HG02798 (cell line): ENCODE measurements around the gene MYPOP.
A peak's percentile ranks its signal among the peaks of the same experiment; 100 is the strongest.
"Not testable (repeated sequence)": the region's sequence is repeated elsewhere in the genome, so short reads cannot be mapped to it uniquely, and the experiment has no call there.

Source experiments
- ATAC-seq: cut with Tn5 transposase; IDR thresholded peaks from one replicate; pipeline ENCODE4 v1.9.1; 2021; ENCODE audit warnings: mild to moderate bottlenecking; ENCODE audit not compliant: unreplicated experiment, poor library complexity

The MYPOP gene

GRCh38 chr19:45884682-45885555, 17.5 kb downstream of the MYPOP start:
- no peak for ATAC-seq

GRCh38 chr19:45883881-45884681, 18.3 kb downstream of the MYPOP start:
- ATAC-seq = no peak

- no peak for ATAC-seq
Observed at GRCh38 chr19:45883586-45883880, 18.9 kb downstream of the MYPOP start.

- ATAC-seq = peak; percentile 27
Observed at GRCh38 chr19:45882652-45883585, 19.5 kb downstream of the MYPOP start.

GRCh38 chr19:45881909-45882528, 20.4 kb downstream of the MYPOP start:
- ATAC-seq = no peak

DNA sequence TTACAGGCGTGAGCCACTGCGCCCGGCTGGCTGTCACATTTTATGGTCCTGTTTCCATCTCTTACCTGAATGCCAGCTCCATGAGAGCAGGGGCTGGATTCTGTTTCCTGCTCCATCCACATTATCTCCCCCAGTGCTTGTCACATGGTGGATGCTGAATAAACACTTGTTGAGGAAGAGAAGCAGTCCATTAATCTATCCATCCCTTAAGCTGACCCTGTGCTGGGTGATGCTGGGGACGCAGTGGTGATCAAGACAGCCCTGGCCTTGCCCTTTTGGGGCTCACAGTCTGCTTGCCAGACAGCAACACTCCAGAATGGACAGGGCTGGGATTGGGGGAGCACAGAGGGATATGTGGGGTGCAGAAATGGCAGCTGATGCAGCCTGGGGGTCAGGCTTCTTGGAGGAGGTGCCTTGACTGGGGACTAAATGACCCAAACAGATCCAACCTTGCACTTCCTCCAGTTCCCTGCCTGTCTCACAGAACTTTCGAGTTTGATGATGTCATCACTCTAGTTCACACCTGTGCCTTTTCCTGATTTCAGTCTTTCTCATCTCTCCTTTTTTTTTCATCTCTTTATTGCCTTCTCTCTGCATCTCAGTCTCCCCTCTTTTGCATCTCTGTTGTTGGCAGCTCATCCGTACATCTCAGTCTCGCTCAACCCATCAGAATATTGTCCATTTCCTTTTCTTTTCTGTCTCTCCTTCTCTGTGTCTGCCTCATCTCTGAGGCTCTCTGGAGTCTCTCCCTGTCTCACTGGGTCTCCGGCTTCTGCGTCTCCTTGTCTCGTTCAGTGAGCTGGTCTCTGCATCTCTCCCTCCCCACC, 21.1 kb downstream of the MYPOP start:
- ATAC-seq = no peak

- no peak for ATAC-seq
Observed at GRCh38 chr19:45879971-45880370, 22.4 kb downstream of the MYPOP start.

- no peak for ATAC-seq
Observed at GRCh38 chr19:45879055-45879454, 23.4 kb downstream of the MYPOP start.

- ATAC-seq = no peak
Observed at GRCh38 chr19:45878043-45878794, 24.2 kb downstream of the MYPOP start.

GRCh38 chr19:45876411-45877197, 25.8 kb downstream of the MYPOP start:
- no peak for ATAC-seq

DNA sequence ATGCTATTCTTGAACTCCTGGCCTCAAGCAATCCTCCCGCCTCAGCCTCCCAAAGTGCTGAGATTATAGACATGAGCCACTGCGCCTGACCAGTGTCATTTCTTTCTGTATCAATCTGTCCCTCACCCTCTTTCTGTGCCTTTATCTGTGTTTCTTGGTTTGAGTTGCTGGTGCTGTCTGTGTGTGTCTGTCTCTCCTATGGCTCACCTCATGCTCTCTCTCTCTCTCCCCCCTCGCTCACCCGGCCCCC, 26.3 kb downstream of the MYPOP start:
- ATAC-seq = no peak

GRCh38 chr19:45874620-45874966, 27.8 kb downstream of the MYPOP start:
- no peak for ATAC-seq

DNA sequence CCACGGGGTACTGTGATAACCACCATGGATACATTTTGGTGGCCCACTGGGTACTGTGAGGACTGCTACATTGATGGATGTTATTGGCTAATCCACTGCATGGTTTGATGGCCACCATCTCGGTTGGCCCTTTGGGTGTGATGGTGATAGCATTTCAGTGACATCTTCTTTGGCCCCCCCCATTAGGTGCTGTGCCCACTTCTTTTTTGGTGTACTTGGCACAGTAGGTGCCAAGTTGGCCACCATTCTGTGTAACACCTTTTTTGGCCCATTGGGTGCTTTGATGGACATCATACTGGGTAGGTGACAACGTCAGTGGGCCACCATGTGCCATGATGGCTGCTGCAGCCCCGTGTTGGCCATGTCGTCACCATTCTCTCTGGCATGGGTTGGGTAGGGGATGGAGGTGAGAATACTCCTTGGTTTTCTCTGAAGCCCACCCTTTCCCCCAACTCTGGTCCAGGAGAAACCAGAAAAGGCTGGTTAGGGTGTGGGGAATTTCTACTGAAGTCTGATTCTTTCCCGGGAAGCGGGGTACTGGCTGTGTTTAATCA, 29.1 kb downstream of the MYPOP start:
- no peak for ATAC-seq

GRCh38 chr19:45872095-45872919, 30.1 kb downstream of the MYPOP start:
- no peak for ATAC-seq

- ATAC-seq = no peak
Observed at GRCh38 chr19:45870798-45871197, 31.6 kb downstream of the MYPOP start.

DNA sequence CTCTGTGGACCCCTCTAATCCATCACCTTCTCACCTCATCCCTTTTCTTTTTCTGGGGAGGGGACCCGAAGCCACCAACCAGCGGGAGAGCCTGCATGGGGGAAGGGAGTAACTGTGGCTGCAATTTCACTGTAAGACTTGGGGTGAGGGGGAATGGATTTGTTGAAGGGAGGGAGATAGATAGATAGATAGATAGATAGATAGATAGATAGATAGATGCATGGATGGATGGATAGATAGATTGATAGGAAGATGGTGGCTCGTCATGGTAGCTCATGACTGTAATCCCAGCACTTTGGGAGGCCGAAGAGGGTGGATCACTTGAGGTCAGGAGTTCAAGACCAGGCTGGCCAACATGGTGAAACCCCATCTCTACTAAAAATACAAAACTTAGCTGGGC, 35.2 kb downstream of the MYPOP start:
- ATAC-seq = not testable (repeated sequence)
